Esophagus muscularis mucosa (tissue), 3 donors: ENCODE data around the gene CUBN.

Experiments used
- POLR2AphosphoS5 ChIP-seq, 2 donors: sonication (generic); formaldehyde crosslinking; IDR thresholded peaks; one replicate each; pipeline ENCODE4 v1.6.1; 2017; ENCODE audit warnings: antibody characterized with exemption in 2 of 2
- TF ChIP-seq, protein P1 (sequence below), 3 experiments: fragments of 200-600 bp in 2 of 3; fragments of 450-650 bp in 1 of 3; sonication (generic) in 2 of 3; IDR thresholded peaks; one replicate each; pipeline ENCODE4 v1.5.1; 2017 to 2019; ENCODE audit warnings: antibody characterized with exemption in 3 of 3, mild to moderate bottlenecking in 2 of 3, moderate library complexity in 1 of 3

GRCh38 chr10:17140386-17140761 lies 10.8 kb upstream of the CUBN start:
- TF ChIP-seq, protein P1, sequence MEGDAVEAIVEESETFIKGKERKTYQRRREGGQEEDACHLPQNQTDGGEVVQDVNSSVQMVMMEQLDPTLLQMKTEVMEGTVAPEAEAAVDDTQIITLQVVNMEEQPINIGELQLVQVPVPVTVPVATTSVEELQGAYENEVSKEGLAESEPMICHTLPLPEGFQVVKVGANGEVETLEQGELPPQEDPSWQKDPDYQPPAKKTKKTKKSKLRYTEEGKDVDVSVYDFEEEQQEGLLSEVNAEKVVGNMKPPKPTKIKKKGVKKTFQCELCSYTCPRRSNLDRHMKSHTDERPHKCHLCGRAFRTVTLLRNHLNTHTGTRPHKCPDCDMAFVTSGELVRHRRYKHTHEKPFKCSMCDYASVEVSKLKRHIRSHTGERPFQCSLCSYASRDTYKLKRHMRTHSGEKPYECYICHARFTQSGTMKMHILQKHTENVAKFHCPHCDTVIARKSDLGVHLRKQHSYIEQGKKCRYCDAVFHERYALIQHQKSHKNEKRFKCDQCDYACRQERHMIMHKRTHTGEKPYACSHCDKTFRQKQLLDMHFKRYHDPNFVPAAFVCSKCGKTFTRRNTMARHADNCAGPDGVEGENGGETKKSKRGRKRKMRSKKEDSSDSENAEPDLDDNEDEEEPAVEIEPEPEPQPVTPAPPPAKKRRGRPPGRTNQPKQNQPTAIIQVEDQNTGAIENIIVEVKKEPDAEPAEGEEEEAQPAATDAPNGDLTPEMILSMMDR (IDR thresholded peaks at IDR 0.05), result no peak
- TF ChIP-seq POLR2AphosphoS5 (IDR thresholded peaks at IDR 0.05), result no peak
